Stimulated activated CD4-positive, alpha-beta T cell treated with anti-CD3 and anti-CD28 coated beads, Interleukin-4, amount 100 ng/mL, for 1 hour (primary cell): ENCODE measurements around the gene PIEZO1.

Experiments
- DNase-seq: peaks from one replicate; pipeline ENCODE4 v3.0.0-alpha.2; 2020

Gene PIEZO1

GRCh38 chr16:88816736-88817535, 31.9 kb upstream of the PIEZO1 start:
- no peak for DNase-seq

DNA sequence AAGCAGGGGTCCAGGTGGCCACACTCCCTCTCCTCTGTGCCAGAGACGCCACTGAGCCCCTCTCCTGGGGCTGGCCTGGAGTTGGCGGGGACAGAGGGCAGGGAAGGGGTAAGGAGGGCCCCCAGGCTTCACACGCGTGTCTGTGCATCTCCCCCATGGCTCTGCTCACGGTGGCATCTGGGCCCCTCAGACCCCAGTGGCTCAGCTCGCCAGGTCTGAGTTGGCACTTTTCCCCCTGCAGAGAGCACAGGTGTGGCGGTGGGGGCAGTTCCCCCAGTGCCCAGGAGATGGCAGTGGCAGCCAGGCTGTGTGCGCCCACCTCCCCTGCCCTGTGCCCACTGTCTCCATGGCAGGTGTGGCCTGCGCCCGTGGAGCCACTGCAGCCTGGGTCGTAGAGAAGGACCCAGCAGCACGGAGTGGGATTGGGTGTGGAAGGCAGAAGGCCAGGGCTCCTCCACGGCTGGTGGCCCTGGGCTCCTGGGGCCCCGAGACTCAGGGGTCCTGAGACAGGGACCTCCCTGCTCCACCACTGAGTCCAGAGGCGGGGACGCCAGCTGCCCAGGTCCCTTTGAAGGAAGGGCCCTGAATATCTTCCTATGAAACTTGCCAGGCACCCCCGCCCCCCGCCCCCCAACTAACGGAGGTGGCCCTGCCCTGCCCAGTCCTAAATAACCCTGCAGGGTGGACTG, 31.0 kb upstream of the PIEZO1 start:
- peak; percentile 69 for DNase-seq

GRCh38 chr16:88815227-88815626, 30.2 kb upstream of the PIEZO1 start:
- DNase-seq, result no peak

DNA sequence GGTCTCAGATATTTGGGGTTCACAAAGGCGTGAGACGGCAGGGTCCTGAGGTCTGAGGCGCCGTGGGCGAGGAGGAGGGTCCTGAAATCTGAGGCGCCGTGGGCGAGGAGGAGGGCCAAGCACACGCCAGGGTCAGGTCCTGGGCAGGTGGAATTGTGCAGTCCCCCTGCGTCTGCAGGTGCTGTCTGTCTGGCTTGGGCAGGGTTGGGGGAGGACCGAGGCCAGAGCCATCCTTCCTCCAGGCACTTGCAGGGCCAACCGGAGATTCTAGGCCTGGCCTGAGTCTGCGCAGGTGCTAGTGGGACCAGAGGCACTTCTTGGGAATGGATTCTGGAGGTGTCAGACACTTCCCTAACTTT, 29.1 kb upstream of the PIEZO1 start:
- DNase-seq, result no peak

DNA sequence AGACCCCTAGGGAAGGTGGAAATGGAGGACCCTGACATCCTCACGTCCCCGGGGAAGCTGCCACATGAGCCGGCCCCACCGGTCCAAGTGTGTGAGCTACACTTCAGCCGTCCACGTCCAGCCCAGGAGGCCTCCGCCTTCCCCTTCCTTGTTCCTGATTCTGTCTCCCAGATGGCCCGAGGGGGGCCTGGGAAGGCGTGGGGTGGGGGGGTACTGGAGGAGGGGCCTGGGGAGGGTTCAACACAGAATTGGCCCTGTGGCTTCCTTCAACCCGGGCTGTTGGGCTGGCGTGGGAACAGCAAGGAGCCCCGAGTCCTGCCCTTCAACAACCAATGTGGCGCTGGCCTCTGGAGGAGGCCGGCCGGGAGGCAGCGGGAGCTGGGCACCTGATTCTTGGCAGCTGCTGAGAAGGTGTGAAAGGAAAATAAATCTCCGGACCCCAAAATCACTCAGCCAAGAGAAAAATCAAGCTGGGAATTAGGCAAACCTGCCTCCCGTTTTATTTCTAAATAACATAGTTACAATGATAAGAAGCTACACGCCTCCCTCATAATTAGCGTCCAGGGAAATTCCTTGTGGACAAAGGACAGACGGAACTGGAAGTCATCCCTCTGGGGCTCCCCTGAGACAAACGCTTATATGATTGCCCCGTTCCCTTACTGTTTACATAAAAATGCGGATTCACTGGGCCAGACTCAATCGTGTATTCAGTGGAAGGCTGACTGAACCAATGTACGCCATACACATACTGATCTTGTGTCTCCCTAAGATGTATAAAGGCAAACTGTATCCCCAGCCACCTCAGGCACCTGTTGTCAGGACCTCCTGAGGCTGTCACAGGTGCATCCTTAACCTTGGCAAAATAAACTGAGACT, 28.5 kb upstream of the PIEZO1 start:
- DNase-seq, result no peak

DNA sequence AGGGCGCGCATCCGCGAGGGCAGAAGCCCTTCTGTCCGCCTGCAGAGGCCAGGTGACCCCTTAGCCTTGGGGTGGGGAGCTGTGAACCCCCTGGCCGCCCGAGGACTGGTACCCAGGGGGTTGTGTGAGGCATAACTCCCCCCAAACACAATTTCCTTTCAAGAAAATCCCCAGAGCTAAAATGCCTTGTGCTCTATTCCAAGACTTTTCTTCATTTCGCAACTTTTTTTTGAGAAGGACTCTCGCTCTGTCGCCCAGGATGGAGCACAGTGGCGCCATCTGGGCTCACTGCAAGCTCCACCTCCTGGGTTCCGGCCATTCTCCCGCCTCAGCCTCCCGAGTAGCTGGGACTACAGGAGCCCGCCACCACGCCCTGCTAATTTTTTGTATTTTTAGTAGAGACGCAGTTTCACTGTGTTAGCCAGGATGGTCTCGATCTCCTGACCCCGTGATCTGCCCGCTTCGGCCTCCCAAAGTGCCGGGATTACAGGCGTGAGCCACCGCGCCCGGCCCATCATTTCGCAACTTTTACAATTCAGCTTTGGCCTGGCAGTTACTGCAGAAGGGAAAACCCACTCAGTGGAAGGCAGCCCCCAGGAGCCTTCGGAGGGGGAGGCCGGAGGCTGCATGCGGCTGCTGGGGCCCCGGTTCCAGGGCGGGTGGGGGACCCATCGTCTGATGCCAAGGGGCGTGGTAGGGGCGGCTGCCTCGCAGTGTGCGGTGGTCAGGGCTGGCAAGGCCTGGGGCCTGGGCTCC, 27.7 kb upstream of the PIEZO1 start:
- DNase-seq, result no peak

DNA sequence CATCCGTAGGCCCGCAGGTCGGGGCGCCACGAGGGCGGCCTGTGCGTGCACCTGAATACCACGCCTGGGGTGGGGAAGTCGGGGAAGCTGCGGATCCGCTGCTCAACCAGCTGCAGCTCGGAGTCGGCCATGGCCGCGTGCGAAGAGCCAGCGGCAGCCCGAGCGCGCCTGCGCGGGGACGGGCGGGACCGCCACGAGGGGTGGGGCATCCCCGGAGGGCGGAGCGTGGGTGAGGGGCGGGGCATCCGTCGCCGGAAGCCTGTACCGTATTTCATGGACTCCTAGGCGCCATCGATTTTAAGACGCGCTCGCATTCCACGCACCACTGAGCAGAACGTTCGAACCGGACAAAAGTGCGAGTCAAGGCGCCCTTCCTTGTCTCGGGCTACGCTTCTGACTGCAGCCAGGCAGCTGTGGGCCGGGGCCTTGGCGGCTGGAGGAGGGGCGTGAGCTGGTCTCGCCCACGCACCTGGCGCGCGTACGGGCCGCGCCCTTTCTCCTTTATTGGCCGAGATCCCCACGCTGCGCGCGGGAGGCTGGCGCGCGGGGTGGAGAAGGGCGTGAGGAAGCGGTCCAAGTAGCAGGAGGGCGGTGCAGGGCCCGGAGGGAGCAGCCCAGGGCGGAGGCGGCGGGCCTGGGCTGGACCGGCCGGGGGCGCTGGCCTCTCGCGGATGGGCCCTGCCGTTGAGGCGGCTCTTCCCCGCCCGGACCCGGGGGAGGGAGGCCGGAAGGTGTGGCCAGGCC, 26.9 kb upstream of the PIEZO1 start, which contains the start of gene APRT:
Gene APRT (minus strand): TSS at position 160 of the 744 bp plus-strand sequence. CDS start 29 bp downstream, at position 131.
- peak; percentile 98 for DNase-seq

DNA sequence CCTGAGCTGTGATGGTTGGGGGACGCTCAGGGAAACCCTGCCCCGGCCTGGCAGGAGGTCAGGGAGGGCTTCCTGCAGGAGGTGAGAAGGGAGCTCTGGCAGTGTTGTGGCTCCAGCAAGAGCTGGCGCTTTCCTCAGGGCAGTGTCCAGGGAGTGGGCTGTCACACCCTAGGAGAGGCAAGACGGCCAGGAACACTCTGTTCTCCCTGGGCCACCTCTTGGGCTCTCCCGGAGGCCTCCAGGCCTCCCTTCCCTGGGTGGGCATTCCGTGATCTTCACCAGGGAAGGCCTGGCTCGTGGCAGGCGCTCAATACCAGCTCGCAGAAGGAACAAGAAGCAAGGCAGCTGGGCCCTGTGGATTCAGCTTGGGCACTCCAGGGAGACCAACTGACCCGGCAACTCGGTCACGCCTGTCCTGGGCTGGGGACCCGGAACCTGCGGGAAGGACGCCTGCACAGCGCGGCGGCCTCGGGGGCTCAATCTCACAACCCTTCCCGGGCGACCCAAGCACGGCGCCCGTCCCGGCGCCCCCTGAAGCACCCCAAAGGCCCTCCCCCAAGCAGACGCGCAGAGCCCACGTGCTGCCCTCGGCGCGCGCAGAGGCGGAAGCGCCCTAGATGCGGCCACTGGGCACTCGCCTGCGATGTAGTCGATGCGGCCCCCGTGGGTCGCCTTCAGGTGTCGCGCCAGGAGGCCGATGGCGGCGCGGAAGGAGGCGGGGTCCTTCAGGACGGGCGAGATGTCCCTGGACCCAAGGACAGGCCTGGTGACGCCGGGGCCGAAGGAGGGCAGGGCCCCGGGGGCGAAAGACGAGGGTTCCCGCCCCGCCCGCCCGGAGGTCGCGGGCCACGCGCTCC, 26.1 kb upstream of the PIEZO1 start:
- DNase-seq, result peak; percentile 72

GRCh38 chr16:88810166-88810911, 25.3 kb upstream of the PIEZO1 start:
- peak; percentile 46 for DNase-seq

DNA sequence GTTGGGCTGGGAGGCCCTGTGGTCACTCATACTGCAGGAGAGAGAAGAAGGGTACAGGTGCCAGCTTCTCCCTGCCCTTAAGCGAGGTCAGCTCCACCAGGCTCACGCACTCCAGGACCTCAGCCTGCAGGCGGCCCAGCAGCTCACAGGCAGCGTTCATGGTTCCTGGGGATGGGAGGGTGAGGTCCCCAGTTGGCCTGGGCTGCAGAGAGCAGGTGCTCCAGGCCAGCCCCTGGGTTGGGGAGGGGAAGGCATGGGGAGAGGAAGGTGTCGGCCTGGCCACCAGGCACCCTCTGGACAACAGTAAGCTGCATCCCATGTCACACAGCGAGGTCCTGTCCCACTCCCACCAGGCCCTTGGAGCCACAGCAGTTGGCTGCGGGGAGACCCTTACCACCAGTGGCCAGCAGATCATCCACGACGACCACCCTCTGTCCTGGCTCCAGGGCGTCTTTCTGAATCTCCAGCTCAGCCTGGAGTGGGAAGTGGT, 24.7 kb upstream of the PIEZO1 start:
- DNase-seq, result no peak

DNA sequence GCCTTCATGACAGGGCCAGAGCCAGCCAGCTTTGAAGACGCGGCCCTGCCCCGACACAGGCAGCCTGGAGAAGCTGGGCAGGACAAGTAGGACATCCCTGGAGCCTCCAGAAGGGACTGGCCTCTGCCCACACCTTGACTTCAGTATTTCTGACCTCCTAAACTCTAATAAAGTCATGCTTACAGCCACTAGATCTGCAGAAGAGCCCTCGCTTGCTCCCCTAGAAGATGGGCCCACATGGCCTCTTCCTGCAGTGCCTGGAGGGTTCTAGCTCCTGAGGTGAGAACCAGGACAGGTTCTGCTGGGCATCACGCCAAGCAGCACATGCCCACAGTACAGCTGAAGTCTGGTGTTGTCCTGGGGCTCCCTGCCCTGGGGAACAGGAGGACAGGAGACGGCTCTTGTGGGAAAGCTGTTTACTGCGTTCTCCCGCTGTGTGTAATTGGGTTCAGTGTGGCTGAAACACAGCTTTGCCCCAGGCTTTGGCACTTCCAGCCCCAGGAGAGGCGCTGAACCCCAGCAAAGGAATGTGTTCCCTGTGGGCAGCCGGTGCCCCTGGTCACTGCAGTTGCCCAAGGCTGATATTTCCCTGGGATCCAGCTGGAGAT, 24.2 kb upstream of the PIEZO1 start:
- no peak for DNase-seq

- DNase-seq, result no peak
Measured at GRCh38 chr16:88807626-88808453, 22.8 kb upstream of the PIEZO1 start.

GRCh38 chr16:88807142-88807625, 22.2 kb upstream of the PIEZO1 start:
- peak; percentile 22 for DNase-seq

- no peak for DNase-seq
Measured at GRCh38 chr16:88806491-88807111, 21.6 kb upstream of the PIEZO1 start.

- DNase-seq, result no peak
Measured at GRCh38 chr16:88805887-88806393, 20.9 kb upstream of the PIEZO1 start.

DNA sequence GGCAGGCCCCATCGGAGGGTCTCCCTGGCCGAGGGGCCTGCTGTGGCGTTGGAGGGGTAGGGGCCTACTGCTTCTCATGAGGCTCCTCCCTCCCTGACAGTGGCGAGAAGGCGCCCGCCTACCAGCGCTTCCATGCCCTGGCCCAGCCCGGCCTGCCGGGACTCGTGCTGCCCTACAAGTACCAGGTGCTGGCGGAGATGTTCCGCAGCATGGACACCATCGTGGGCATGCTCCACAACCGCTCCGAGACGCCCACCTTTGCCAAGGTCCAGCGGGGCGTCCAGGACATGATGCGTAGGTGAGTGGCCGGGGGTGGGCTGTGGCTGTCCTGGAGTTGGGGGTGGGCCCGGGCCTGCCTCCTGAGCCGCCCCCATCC, 20.3 kb upstream of the PIEZO1 start:
- no peak for DNase-seq

DNA sequence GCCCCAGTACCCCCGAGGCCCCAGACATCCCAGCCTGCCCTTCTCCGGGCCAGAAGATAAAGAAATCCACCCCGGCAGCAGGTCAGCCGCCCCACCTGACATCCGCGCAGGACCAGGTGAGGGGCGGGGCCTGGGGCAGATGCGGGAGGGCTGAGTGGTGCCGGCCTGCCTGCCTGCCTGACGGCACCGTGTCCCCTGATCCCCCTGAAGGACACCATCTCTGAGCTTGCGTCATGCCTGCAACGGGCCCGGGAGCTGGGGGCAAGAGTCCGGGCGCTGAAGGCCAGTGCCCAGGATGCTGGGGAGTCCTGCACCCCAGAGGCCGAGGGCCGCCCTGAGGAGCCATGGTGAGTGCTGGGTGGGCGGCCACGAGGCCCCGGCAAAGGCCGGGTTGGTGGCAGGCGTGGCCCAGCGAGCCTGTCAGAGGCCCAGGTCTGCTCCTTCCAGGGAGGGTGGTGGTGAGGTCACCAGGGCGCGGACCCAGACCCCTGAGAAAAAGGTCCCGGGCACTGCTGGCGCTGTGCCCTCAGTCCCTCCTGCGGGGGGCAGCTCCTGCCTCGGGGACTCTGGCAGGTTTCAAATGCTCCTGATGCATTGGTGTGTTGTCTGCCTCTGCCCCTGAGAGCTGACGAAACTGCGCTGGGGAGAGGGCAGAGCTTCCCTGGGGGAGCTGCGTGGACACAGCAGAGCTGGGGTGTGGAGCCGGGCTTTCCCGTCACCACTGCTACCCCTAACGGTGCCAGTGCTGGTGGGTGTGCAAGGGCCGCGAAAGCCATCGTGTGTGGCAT, 19.7 kb upstream of the PIEZO1 start:
- DNase-seq, result peak; percentile 38
